HepG2 (cell line): ENCODE data around the gene SMOC1. TPM values are rescaled to one million over a fixed set of nuclear protein-coding genes. Genes with fewer than 3 reads are reported as not detected.

ENCODE experiments used
- ATAC-seq: fragments of 200-7000 bp; cut with Tn5 transposase; 3 replicates; pipeline ENCODE4 v1.9.1; 2020; ENCODE audit warnings: mild to moderate bottlenecking, moderate library complexity
- BruUV-seq: library from RNA; stranded (reverse); fragments of 400-500 nt; replicated peaks from 2 replicates; lab custom pipeline; 2021; lab: Mats Ljungman, UMichigan
- CTCF ChIA-PET: fragments of 300-600 bp; formaldehyde crosslinking; extraction: SDS; loops from one replicate; lab custom pipeline; 2021; ENCODE audit warnings: low total read pairs, inconsistent platforms, low intra/inter-chr PET ratio; lab: Yijun Ruan, JAX
- POLR2A ChIA-PET: fragments of 350-600 bp; sonication (Branson Sonifier 250); formaldehyde crosslinking; loops from one replicate; lab custom pipeline; 2020; ENCODE audit warnings: antibody characterized with exemption, inconsistent platforms; lab: Yijun Ruan, JAX
- DNase-seq: peaks from one replicate; pipeline ENCODE4 v3.0.0-alpha.2; 2015; ENCODE audit warnings: low spot score
- FAIRE-seq: peaks from 3 replicates; lab custom pipeline; 2011; peaks lifted over from hg19 to GRCh38; lab: Jason Lieb, UNC
- H2AFZ ChIP-seq: one replicate; pipeline ENCODE4 v1.6.1; 2011; ENCODE audit warnings: low read length, inconsistent platforms
- H3K27ac ChIP-seq: fragments of 300-600 bp; 3 replicates; pipeline ENCODE4 v1.8.0; 2011; ENCODE audit warnings: mixed run types, mild to moderate bottlenecking, mixed read lengths, low read length, inconsistent platforms; ENCODE audit not compliant: insufficient read depth; ENCODE audit errors: extremely low read length
- H3K27me3 ChIP-seq, 2 experiments: fragments of 200-600 bp in 1 of 2; 2 replicates in 1 of 2; 3 replicates in 1 of 2; pipeline versions ENCODE4 v1.6.0 to v1.8.0; 2011; ENCODE audit warnings: low read length in 2 of 2, mild to moderate bottlenecking in 2 of 2, moderate library complexity in 2 of 2, inconsistent platforms in 1 of 2; ENCODE audit not compliant: insufficient read depth in 2 of 2, control insufficient read depth in 1 of 2
- H3K36me3 ChIP-seq, 2 experiments: fragments of 200-600 bp in 1 of 2; replicated peaks in 1 of 2; 2 replicates in 1 of 2; 3 replicates in 1 of 2; pipeline versions ENCODE4 v1.5.1 to v1.8.0; 2011; ENCODE audit warnings: low read length in 2 of 2, inconsistent platforms in 1 of 2; ENCODE audit not compliant: insufficient read depth in 2 of 2, control insufficient read depth in 1 of 2
- H3K4me1 ChIP-seq: 2 replicates; pipeline ENCODE4 v1.5.1; 2012; ENCODE audit warnings: low read length, inconsistent platforms; ENCODE audit not compliant: insufficient read depth
- H3K4me2 ChIP-seq: 2 replicates; pipeline ENCODE4 v1.6.0; 2011; ENCODE audit warnings: low read depth, low read length, inconsistent platforms
- H3K4me3 ChIP-seq, 3 experiments: fragments of 200-600 bp in 1 of 3; sonication (generic), shearing (Covaris generic) in 1 of 3; replicated peaks in 1 of 3; 2 replicates each; pipeline ENCODE4 v1.5.1; 2011 to 2016; ENCODE audit warnings: low read length in 3 of 3, inconsistent platforms in 2 of 3, low read depth in 2 of 3, mild to moderate bottlenecking in 2 of 3, control low read depth in 1 of 3, mixed read lengths in 1 of 3; ENCODE audit not compliant: insufficient read depth in 1 of 3
- H3K79me2 ChIP-seq: one replicate; pipeline ENCODE4 v1.6.1; 2011; ENCODE audit warnings: low read length, inconsistent platforms; ENCODE audit not compliant: insufficient read depth
- H3K9ac ChIP-seq: 2 replicates; pipeline ENCODE4 v1.6.0; 2011; ENCODE audit warnings: mild to moderate bottlenecking, low read depth, low read length, inconsistent platforms; ENCODE audit not compliant: insufficient read depth
- H3K9me3 ChIP-seq: 2 replicates; pipeline ENCODE4 v1.5.1; 2012; ENCODE audit warnings: mild to moderate bottlenecking, low read length
- H4K20me1 ChIP-seq: 2 replicates; pipeline ENCODE4 v1.6.0; 2011; ENCODE audit warnings: inconsistent platforms, mild to moderate bottlenecking, low read length, moderate library complexity; ENCODE audit not compliant: insufficient read depth
- BORCS8-MEF2B ChIP-seq: sonication (generic); formaldehyde crosslinking; IDR thresholded peaks from 2 replicates; pipeline ENCODE4 v1.8.0; 2022; ENCODE audit warnings: mild to moderate bottlenecking, missing genetic modification reagents
- ERF ChIP-seq: IDR thresholded peaks from 2 replicates; pipeline ENCODE4 v1.6.1; 2018; ENCODE audit warnings: missing biosample characterization, missing genetic modification reagents
- GATAD2A ChIP-seq: IDR thresholded peaks from 2 replicates; pipeline ENCODE4 v1.6.1; 2016
- HDAC1 ChIP-seq: sonication (generic); formaldehyde crosslinking; IDR thresholded peaks from 2 replicates; pipeline ENCODE4 v1.5.1; 2020; ENCODE audit warnings: mild to moderate bottlenecking, missing genetic modification reagents
- HNF4A ChIP-seq: sonication (generic); formaldehyde crosslinking; IDR thresholded peaks from 2 replicates; pipeline ENCODE4 v1.4.0; 2020; ENCODE audit warnings: missing genetic modification reagents
- KAT7 ChIP-seq: IDR thresholded peaks from 2 replicates; pipeline ENCODE4 v1.6.1; 2018; ENCODE audit warnings: borderline replicate concordance, missing compliant biosample characterization
- ONECUT2 ChIP-seq: sonication (generic); formaldehyde crosslinking; IDR thresholded peaks from 2 replicates; pipeline ENCODE4 v1.4.0; 2020; ENCODE audit warnings: missing genetic modification reagents
- TFAP4 ChIP-seq: sonication (generic); IDR thresholded peaks from 2 replicates; pipeline ENCODE4 v1.6.1; 2016; ENCODE audit warnings: low read depth, borderline replicate concordance
- WIZ ChIP-seq: sonication (generic); formaldehyde crosslinking; IDR thresholded peaks from 2 replicates; pipeline ENCODE4 v1.5.1; 2020; ENCODE audit warnings: mild to moderate bottlenecking, missing genetic modification reagents
- ZFX ChIP-seq: sonication (generic); formaldehyde crosslinking; IDR thresholded peaks from 2 replicates; pipeline ENCODE4 v1.4.0; 2020; ENCODE audit warnings: mild to moderate bottlenecking, low read depth, missing genetic modification reagents, moderate library complexity
- ZNF530 ChIP-seq: sonication (generic); formaldehyde crosslinking; IDR thresholded peaks from 2 replicates; pipeline ENCODE4 v1.5.0; 2020; ENCODE audit warnings: low read depth, mild to moderate bottlenecking, missing genetic modification reagents
- WGBS: methylation state at CpG from one replicate; pipeline ENCODE4 v1.1.6; 2017; ENCODE audit warnings: low lambda C conversion rate; 5-methylcytosine and 5-hydroxymethylcytosine counted together
- in situ Hi-C: cut with HindIII; loops from 2 replicates; pipeline ENCODE4 v1.10.0; 2017; ENCODE audit warnings: low pct_unique_long_range_greater_than_20kb; ENCODE audit not compliant: extremely low pct_ligation_motif_present
- intact Hi-C: fragments of 100-400 bp; cut with micrococcal nuclease; formaldehyde crosslinking; loops from one replicate; pipeline ENCODE4 v1.10.0; 2022; ENCODE audit not compliant: unreplicated experiment
- polyA plus RNA-seq, 8 experiments: library from polyadenylated mRNA; depleted of rRNA in 3 of 8; stranded (reverse) in 7 of 8; unstranded in 1 of 8; fragments of >200 nt; fragmentation: Illumina TruSeq in 4 of 8; extraction: Trizol in 4 of 8; gene quantifications; 2 replicates each; pipeline versions ENCODE4 v1.2.1 to v1.2.3, GENCODE V29; 2011 to 2016; ENCODE audit warnings: low read depth in 4 of 8, missing spikeins in 1 of 8, mixed read lengths in 1 of 8; ENCODE audit not compliant: insufficient read depth in 1 of 8
- total RNA-seq, 5 experiments: library from RNA; depleted of rRNA; stranded (reverse); fragments of >200 nt; fragmentation: Illumina TruSeq; extraction: Trizol; gene quantifications; 2 replicates each; pipeline ENCODE4 v1.2.3, GENCODE V29; 2016; ENCODE audit warnings: low read depth in 1 of 5
- TF ChIP-seq, protein P1 (sequence below): sonication (generic); formaldehyde crosslinking; conservative IDR thresholded peaks from 2 replicates; pipeline ENCODE4 v1.4.0; 2020; ENCODE audit warnings: mild to moderate bottlenecking, missing genetic modification reagents, moderate library complexity
- TF ChIP-seq, protein P2 (sequence below): sonication (generic); formaldehyde crosslinking; IDR thresholded peaks from 2 replicates; pipeline ENCODE4 v1.5.1; 2020; ENCODE audit warnings: mild to moderate bottlenecking, missing genetic modification reagents, borderline replicate concordance
- TF ChIP-seq, protein P3 (sequence below): sonication (generic); formaldehyde crosslinking; IDR thresholded peaks from 2 replicates; pipeline ENCODE4 v1.4.0; 2020; ENCODE audit warnings: mild to moderate bottlenecking, missing genetic modification reagents

Gene SMOC1
- total and polyA plus RNA-seq, 2 of the 13 experiments (the other 11 are each of a cell fraction or from before 2014, with no cell fraction given): 17.8 to 35.6 TPM

DNA sequence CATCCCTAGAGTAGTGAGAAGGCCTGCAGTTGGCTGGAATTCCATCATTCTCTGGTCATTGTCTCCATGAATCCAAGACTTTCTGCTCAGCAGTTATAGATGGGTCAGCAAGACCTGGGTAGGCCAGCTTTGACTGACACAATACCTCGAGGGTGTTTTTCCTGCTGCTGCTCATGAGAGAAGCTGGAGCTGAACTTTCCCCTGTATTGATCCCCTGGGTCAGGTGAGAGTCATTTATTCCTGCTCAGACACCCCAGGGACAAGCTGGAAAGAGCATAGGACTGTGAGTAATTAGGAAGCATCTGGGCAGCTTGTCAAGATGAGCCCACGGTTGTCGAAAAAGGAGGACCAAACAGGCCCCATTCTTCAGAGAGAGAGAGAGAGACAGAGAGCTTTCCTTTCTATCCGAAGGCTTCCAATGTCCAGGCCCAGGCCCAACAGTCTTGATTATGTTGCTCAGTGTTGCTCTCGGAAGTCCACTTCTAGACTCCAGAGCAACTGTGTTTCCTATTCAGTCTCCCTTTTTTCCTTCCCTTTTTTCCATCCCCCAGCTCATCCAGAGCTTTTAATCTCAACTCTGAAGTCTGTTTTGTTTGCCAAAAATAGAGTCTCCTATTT, 178.4 kb downstream of the SMOC1 start:
- ATAC-seq (peak; percentile 88), DNase-seq (no peak), FAIRE-seq (no peak)
- POLR2A ChIA-PET: interaction anchor here (1.0 to 1.4 kb wide), 3 partner anchors 9 to 178 kb away, joined by 3 to 12 read pairs (median 7); partner anchors contain the start of gene SMOC1
- Histone ChIP-seq H3K79me2 (no peaks in the 10 kb centered on the region), H3K27me3 (peaks cover 0 to 5% of the 10 kb centered on the region in 2 experiments; a peak in 1 of 5 replicates), H3K9ac (no peak overlapping the region), H4K20me1 (no peaks in the 10 kb centered on the region), H2AFZ (no peak overlapping the region), H3K27ac (no peak overlapping the region), H3K4me1 (peaks cover 22% of the 10 kb centered on the region), H3K36me3 (no peaks in the 10 kb centered on the region), H3K4me2 (peak overlapping the region; percentile 32; the same call in 1 of the 2 replicates), H3K9me3 (no peaks in the 10 kb centered on the region), H3K4me3 (no peak overlapping the region)
- intact Hi-C loops (no loop called here), in situ Hi-C loops (no loop called here)
- WGBS: 21% methylated on average over 5 of the region's 5 CpGs
- CTCF ChIA-PET: no interaction called here
- BruUV-seq: no TSS peak
- TF ChIP-seq BORCS8-MEF2B (CRISPR knock-in tag): no peak
- TF ChIP-seq TFAP4: 0 out of 2 replicates have a peak, but pooled peaks have one; percentile 11
- TF ChIP-seq HDAC1 (CRISPR knock-in tag): peak; percentile 35; the same call in 1 of the 2 replicates
- 0 out of 2 replicates have a peak, but pooled peaks have one; percentile 14 for TF ChIP-seq ZFX (CRISPR knock-in tag)
- TF ChIP-seq, protein P1, sequence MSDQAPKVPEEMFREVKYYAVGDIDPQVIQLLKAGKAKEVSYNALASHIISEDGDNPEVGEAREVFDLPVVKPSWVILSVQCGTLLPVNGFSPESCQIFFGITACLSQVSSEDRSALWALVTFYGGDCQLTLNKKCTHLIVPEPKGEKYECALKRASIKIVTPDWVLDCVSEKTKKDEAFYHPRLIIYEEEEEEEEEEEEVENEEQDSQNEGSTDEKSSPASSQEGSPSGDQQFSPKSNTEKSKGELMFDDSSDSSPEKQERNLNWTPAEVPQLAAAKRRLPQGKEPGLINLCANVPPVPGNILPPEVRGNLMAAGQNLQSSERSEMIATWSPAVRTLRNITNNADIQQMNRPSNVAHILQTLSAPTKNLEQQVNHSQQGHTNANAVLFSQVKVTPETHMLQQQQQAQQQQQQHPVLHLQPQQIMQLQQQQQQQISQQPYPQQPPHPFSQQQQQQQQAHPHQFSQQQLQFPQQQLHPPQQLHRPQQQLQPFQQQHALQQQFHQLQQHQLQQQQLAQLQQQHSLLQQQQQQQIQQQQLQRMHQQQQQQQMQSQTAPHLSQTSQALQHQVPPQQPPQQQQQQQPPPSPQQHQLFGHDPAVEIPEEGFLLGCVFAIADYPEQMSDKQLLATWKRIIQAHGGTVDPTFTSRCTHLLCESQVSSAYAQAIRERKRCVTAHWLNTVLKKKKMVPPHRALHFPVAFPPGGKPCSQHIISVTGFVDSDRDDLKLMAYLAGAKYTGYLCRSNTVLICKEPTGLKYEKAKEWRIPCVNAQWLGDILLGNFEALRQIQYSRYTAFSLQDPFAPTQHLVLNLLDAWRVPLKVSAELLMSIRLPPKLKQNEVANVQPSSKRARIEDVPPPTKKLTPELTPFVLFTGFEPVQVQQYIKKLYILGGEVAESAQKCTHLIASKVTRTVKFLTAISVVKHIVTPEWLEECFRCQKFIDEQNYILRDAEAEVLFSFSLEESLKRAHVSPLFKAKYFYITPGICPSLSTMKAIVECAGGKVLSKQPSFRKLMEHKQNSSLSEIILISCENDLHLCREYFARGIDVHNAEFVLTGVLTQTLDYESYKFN: peak; percentile 43
- TF ChIP-seq GATAD2A (CRISPR knock-in tag): 0 out of 2 replicates have a peak, but pooled peaks have one; percentile 22
- TF ChIP-seq, protein P2, sequence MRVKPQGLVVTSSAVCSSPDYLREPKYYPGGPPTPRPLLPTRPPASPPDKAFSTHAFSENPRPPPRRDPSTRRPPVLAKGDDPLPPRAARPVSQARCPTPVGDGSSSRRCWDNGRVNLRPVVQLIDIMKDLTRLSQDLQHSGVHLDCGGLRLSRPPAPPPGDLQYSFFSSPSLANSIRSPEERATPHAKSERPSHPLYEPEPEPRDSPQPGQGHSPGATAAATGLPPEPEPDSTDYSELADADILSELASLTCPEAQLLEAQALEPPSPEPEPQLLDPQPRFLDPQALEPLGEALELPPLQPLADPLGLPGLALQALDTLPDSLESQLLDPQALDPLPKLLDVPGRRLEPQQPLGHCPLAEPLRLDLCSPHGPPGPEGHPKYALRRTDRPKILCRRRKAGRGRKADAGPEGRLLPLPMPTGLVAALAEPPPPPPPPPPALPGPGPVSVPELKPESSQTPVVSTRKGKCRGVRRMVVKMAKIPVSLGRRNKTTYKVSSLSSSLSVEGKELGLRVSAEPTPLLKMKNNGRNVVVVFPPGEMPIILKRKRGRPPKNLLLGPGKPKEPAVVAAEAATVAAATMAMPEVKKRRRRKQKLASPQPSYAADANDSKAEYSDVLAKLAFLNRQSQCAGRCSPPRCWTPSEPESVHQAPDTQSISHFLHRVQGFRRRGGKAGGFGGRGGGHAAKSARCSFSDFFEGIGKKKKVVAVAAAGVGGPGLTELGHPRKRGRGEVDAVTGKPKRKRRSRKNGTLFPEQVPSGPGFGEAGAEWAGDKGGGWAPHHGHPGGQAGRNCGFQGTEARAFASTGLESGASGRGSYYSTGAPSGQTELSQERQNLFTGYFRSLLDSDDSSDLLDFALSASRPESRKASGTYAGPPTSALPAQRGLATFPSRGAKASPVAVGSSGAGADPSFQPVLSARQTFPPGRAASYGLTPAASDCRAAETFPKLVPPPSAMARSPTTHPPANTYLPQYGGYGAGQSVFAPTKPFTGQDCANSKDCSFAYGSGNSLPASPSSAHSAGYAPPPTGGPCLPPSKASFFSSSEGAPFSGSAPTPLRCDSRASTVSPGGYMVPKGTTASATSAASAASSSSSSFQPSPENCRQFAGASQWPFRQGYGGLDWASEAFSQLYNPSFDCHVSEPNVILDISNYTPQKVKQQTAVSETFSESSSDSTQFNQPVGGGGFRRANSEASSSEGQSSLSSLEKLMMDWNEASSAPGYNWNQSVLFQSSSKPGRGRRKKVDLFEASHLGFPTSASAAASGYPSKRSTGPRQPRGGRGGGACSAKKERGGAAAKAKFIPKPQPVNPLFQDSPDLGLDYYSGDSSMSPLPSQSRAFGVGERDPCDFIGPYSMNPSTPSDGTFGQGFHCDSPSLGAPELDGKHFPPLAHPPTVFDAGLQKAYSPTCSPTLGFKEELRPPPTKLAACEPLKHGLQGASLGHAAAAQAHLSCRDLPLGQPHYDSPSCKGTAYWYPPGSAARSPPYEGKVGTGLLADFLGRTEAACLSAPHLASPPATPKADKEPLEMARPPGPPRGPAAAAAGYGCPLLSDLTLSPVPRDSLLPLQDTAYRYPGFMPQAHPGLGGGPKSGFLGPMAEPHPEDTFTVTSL (CRISPR knock-in tag): peak; percentile 54; the same call in 1 of the 2 replicates
- TF ChIP-seq ERF (CRISPR knock-in tag): no peak
- no peak for TF ChIP-seq WIZ (CRISPR knock-in tag)
- TF ChIP-seq ONECUT2 (CRISPR knock-in tag): peak; percentile 60
- no peak for TF ChIP-seq KAT7 (CRISPR knock-in tag)
- TF ChIP-seq HNF4A (CRISPR knock-in tag): peak; percentile 65
- TF ChIP-seq, protein P3, sequence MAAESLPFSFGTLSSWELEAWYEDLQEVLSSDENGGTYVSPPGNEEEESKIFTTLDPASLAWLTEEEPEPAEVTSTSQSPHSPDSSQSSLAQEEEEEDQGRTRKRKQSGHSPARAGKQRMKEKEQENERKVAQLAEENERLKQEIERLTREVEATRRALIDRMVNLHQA (CRISPR knock-in tag): no peak
- TF ChIP-seq ZNF530 (CRISPR knock-in tag): no peak
